Endothelial cell of umbilical vein (primary cell): ENCODE measurements around the gene ZEB1. TPM values are rescaled to one million over a fixed set of nuclear protein-coding genes. Genes with fewer than 3 reads are reported as not detected.

Experiments
- BruUV-seq: library from RNA; stranded (reverse); fragments of 400-500 nt; replicated peaks from 2 replicates; lab custom pipeline; 2021; lab: Mats Ljungman, UMichigan
- CTCF ChIA-PET: fragments of 300-600, 350-600 bp; sonication (Branson Sonifier 250); formaldehyde crosslinking; loops from one replicate; lab custom pipeline; 2021; ENCODE audit warnings: antibody characterized with exemption, inconsistent platforms; lab: Charles Lee
- POLR2A ChIA-PET: fragments of 300-600, 350-600 bp; sonication (Branson Sonifier 250); formaldehyde crosslinking; loops from one replicate; lab custom pipeline; 2021; ENCODE audit warnings: antibody characterized with exemption, inconsistent platforms; lab: Charles Lee
- DNase-seq: peaks from one replicate; pipeline ENCODE4 v3.0.0-alpha.2; 2011; ENCODE audit warnings: low read depth, low spot score
- FAIRE-seq: peaks from 2 replicates; lab custom pipeline; 2011; peaks lifted over from hg19 to GRCh38; lab: Jason Lieb, UNC
- H2AFZ ChIP-seq: 2 replicates; pipeline ENCODE4 v1.6.0; 2012; ENCODE audit warnings: low read depth, low read length, control low read depth, inconsistent platforms
- H3K27ac ChIP-seq: 2 replicates; pipeline ENCODE4 v1.5.1; 2011; ENCODE audit warnings: low read depth, mild to moderate bottlenecking, control low read depth, low read length, moderate library complexity; ENCODE audit not compliant: insufficient read depth
- H3K27me3 ChIP-seq, 2 experiments: 2 replicates each; pipeline versions ENCODE4 v1.6.0 to v1.6.1; 2011; ENCODE audit warnings: low read length in 2 of 2, mixed read lengths in 1 of 2; ENCODE audit not compliant: control insufficient read depth in 2 of 2, insufficient read depth in 2 of 2
- H3K36me3 ChIP-seq, 2 experiments: 2 replicates in 1 of 2; 3 replicates in 1 of 2; pipeline ENCODE4 v1.5.1; 2011; ENCODE audit warnings: low read length in 2 of 2, mild to moderate bottlenecking in 1 of 2, moderate library complexity in 1 of 2; ENCODE audit not compliant: control insufficient read depth in 2 of 2, insufficient read depth in 2 of 2; ENCODE audit errors: extremely low read depth in 1 of 2
- H3K4me1 ChIP-seq: 3 replicates; pipeline ENCODE4 v1.5.1; 2011; ENCODE audit warnings: mild to moderate bottlenecking, low read length; ENCODE audit not compliant: control insufficient read depth, insufficient read depth; ENCODE audit errors: extremely low read depth
- H3K4me2 ChIP-seq: 2 replicates; pipeline ENCODE4 v1.6.1; 2011; ENCODE audit warnings: low read length, control low read depth, mixed read lengths; ENCODE audit not compliant: insufficient read depth
- H3K4me3 ChIP-seq, 3 experiments: fragments of 200-600 bp in 1 of 3; sonication (generic), shearing (Covaris generic) in 1 of 3; replicated peaks in 1 of 3; 2 replicates each; pipeline ENCODE4 v1.5.1; 2011 to 2016; ENCODE audit warnings: control low read depth in 3 of 3, low read length in 3 of 3, mild to moderate bottlenecking in 2 of 3, inconsistent platforms in 1 of 3, low read depth in 1 of 3, moderate library complexity in 1 of 3; ENCODE audit not compliant: insufficient read depth in 1 of 3
- H3K79me2 ChIP-seq: 2 replicates; pipeline ENCODE4 v1.6.0; 2012; ENCODE audit warnings: low read length, inconsistent platforms; ENCODE audit not compliant: control insufficient read depth, insufficient read depth
- H3K9ac ChIP-seq: replicated peaks from 2 replicates; pipeline ENCODE3; 2011; ENCODE audit warnings: low read length, control low read depth; ENCODE audit not compliant: insufficient read depth; ENCODE audit errors: extremely low read depth
- H3K9me1 ChIP-seq: replicated peaks from 3 replicates; pipeline ENCODE4 v1.6.0; 2011; ENCODE audit warnings: mild to moderate bottlenecking, low read length; ENCODE audit not compliant: control insufficient read depth, insufficient read depth; ENCODE audit errors: extremely low read depth
- H3K9me3 ChIP-seq: replicated peaks from 2 replicates; pipeline ENCODE4 v1.5.1; 2012; ENCODE audit warnings: low read length, inconsistent platforms; ENCODE audit not compliant: control insufficient read depth, insufficient read depth
- H4K20me1 ChIP-seq: replicated peaks from 2 replicates; pipeline ENCODE3; 2011; ENCODE audit warnings: mild to moderate bottlenecking, low read length; ENCODE audit not compliant: control insufficient read depth, insufficient read depth; ENCODE audit errors: extremely low read depth
- CTCF ChIP-seq, 2 donors: IDR thresholded peaks; 1 replicate in 1 of 2; 2 replicates in 1 of 2; pipeline ENCODE4 v1.5.1; 2011; ENCODE audit warnings: low read length in 2 of 2, mild to moderate bottlenecking in 2 of 2, moderate library complexity in 2 of 2, control low read depth in 1 of 2, inconsistent platforms in 1 of 2, low read depth in 1 of 2; ENCODE audit not compliant: insufficient read depth in 1 of 2; ENCODE audit errors: extremely low read depth in 1 of 2
- EZH2 ChIP-seq: IDR thresholded peaks from 2 replicates; pipeline ENCODE4 v1.6.1; 2012; ENCODE audit warnings: borderline replicate concordance, low read depth, mild to moderate bottlenecking, moderate library complexity, low read length, inconsistent platforms; ENCODE audit not compliant: severe bottlenecking
- FOS ChIP-seq: IDR thresholded peaks from 2 replicates; pipeline ENCODE4 v1.6.1; 2011; ENCODE audit warnings: mild to moderate bottlenecking, low read length, moderate library complexity, borderline replicate concordance; ENCODE audit not compliant: insufficient read depth
- GATA2 ChIP-seq: IDR thresholded peaks from 2 replicates; pipeline ENCODE4 v1.7.0; 2011; ENCODE audit warnings: low read depth, mild to moderate bottlenecking, moderate library complexity, mixed read lengths, low read length; ENCODE audit not compliant: insufficient read length, insufficient read depth
- JUN ChIP-seq: IDR thresholded peaks from 2 replicates; pipeline ENCODE4 v1.6.1; 2011; ENCODE audit warnings: borderline replicate concordance, low read depth; ENCODE audit not compliant: insufficient read length, insufficient read depth
- MAX ChIP-seq: IDR thresholded peaks from 2 replicates; pipeline ENCODE4 v1.6.1; 2011; ENCODE audit not compliant: insufficient read depth, insufficient read length
- MYC ChIP-seq: IDR thresholded peaks from one replicate; pipeline ENCODE4 v1.6.1; 2011; ENCODE audit warnings: mild to moderate bottlenecking, low read depth, low read length
- POLR2A ChIP-seq: IDR thresholded peaks from 2 replicates; pipeline ENCODE4 v1.6.1; 2012; ENCODE audit warnings: low read depth, mild to moderate bottlenecking, control low read depth, low read length
- POLR2AphosphoS5 ChIP-seq: IDR thresholded peaks from 2 replicates; pipeline ENCODE4 v1.6.1; 2012; ENCODE audit warnings: low read depth, mild to moderate bottlenecking, control low read depth, low read length, moderate library complexity; ENCODE audit not compliant: insufficient read depth
- dilution Hi-C: fragments of 300-500 bp; cut with MboI; formaldehyde crosslinking; loops from one replicate; pipeline ENCODE4 v1.15.0; 2019; ENCODE audit warnings: low sequenced_read_pairs; ENCODE audit not compliant: extremely low pct_ligation_motif_present
- intact Hi-C: fragments of 100-400 bp; cut with micrococcal nuclease; formaldehyde crosslinking; loops from one replicate; pipeline ENCODE4 v1.10.0; 2022
- polyA plus RNA-seq, 4 experiments: library from polyadenylated mRNA; depleted of rRNA in 3 of 4; stranded (reverse) in 3 of 4; unstranded in 1 of 4; fragments of >200 nt; gene quantifications; 2 replicates each; pipeline versions ENCODE4 v1.2.1 to v1.2.3, GENCODE V29; 2011 to 2012; ENCODE audit warnings: missing spikeins in 1 of 4
- total RNA-seq: library from RNA; stranded (reverse); gene quantifications from 2 replicates; pipeline ENCODE4 v1.2.3, GENCODE V29; 2021

ZEB1 gene
- total and polyA plus RNA-seq, 2 donors (not counting 3 experiments of a cell fraction or from before 2014, with no cell fraction given) = 19.8 to 130 TPM

DNA sequence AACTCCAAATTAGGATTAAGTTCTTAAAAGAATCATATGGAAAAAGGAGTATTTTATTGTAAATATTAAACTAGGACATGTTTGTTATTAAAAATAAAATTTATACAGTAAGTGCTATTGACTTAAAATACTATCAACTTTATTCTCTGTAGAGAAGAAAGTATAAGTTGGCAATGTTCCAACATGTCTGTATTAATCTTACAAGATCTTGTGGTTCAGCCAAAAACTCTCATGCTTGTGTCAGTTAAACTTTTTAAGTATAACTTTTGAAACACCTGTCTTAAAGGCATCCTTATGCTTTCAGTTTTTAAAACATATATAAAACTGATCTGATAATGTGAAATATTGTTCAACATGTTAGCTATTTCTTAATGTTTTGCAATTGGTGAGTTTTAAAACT, 160.7 kb downstream of the ZEB1 start:
- ChIA-PET POLR2A (no interaction called here), CTCF (interaction anchor here (1.0 to 2.4 kb wide), 4 partner anchors 11 to 792 kb away, joined by 3 to 7 read pairs (median 6); no protein-coding TSS in a partner anchor)
- Histone ChIP-seq H3K4me3 (no peak overlapping the region), H3K4me2 (no peak overlapping the region), H4K20me1 (no peaks in the 10 kb centered on the region), H3K79me2 (peaks cover 71% of the 10 kb centered on the region), H3K27ac (no peak overlapping the region), H3K9me3 (no peaks in the 10 kb centered on the region), H3K27me3 (no peaks in the 10 kb centered on the region), H2AFZ (no peak overlapping the region), H3K4me1 (no peaks in the 10 kb centered on the region), H3K9ac (no peak overlapping the region), H3K9me1 (no peaks in the 10 kb centered on the region), H3K36me3 (no peaks in the 10 kb centered on the region)
- BruUV-seq = no TSS peak
- DNase-seq = peak; percentile 21
- TF ChIP-seq EZH2 = no peak
- no peak for TF ChIP-seq JUN
- TF ChIP-seq POLR2A = no peak
- no peak for TF ChIP-seq POLR2AphosphoS5
- TF ChIP-seq FOS = no peak
- TF ChIP-seq CTCF (IDR thresholded peaks at IDR 0.05; ENCODE audit: extremely low read depth in 1 of 2, insufficient read depth in 1 of 2, low read depth in 1 of 2, low read length in 2 of 2) = no peak
- no peak for TF ChIP-seq GATA2
- no peak for TF ChIP-seq MYC
- TF ChIP-seq MAX = no peak
- intact Hi-C loops = no loop called here
- no peak for FAIRE-seq
- dilution Hi-C loops = no loop called here
